Measurements from ENCODE around the gene NCL. TPM values are rescaled to one million over a fixed set of nuclear protein-coding genes. Genes with fewer than 3 reads are reported as not detected.

The NCL gene
- total RNA-seq, 1 donor from 2014 or later = 354 TPM

DNA sequence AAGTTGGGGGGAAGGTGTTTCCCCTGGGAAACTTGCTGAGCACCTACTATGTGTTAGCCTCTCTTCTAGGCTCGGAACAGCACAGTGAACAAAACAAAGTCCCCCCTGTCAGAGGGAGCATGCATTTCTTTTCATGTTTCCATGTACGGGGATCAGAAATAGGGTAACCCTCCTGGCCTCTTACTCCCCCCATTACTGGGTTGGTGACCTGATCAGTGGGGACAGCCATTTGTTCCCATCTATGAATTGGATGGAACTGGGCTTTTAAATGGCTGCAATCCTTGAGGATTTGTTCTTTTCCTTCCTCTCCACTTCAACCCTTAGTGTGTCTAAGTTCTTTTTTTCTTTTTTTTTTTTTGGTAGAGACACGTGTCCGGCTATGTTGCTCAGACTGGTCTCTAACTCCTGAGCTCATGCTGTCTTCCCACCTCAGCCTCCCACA lies 13.7 kb downstream of the NCL start:
- H3K79me2 ChIP-seq (ENCODE audit: low read depth) = no peaks in the 10 kb centered on the region
- H3K27ac Mint-ChIP-seq = no peak overlapping the region

DNA sequence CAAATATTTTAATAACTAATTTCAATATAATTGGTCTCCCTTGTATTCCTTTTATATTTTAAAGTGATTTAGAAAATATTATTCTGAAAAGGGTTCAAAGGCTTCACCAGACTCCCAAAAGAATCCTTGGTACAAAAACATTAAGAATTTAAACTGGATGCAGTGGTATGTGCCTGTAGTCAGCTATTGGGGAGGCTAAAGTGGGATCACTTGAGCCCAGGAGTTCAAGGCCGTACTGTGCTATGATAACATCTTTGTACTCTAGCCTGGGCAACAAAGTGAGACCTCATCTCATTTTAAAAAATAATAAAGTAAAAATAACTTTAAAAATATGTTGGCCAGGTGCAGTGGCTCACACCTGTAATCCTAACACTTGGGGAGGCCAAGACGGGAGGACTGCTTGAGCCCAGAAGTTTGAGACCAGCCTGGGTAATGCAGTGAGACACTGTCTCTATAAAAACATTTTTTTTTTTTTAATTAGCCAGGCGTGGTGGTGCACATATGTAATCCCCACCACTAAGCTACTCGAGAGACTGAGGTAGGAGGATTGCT lies 14.7 kb downstream of the NCL start:
- no peak overlapping the region for H2AFZ ChIP-seq (replicated peaks)
- no peak overlapping the region for H3K4me3 Mint-ChIP-seq
- no peak overlapping the region for H3K27ac Mint-ChIP-seq
- H3K9ac ChIP-seq = no peak overlapping the region
- H3F3A ChIP-seq (ENCODE audit: low read depth) = peaks cover 32% of the 10 kb centered on the region
- no peaks in the 10 kb centered on the region for H3K27me3 ChIP-seq
- peaks cover 11% of the 10 kb centered on the region for H3K27me3 Mint-ChIP-seq (ENCODE audit: insufficient read depth, low read depth)
- H3K36me3 Mint-ChIP-seq = peaks cover 14% of the 10 kb centered on the region
- no peak overlapping the region for H3K4me3 ChIP-seq
- peaks cover 29% of the 10 kb centered on the region for H3K4me1 Mint-ChIP-seq
- H3K36me3 ChIP-seq = no peaks in the 10 kb centered on the region
- H3K4me2 ChIP-seq = no peak overlapping the region
- H3K9me3 ChIP-seq (ENCODE audit: low read depth) = no peaks in the 10 kb centered on the region
- no peak for TF ChIP-seq CTCF (IDR thresholded peaks at IDR 0.05)
- H3K9me3 Mint-ChIP-seq = no peaks in the 10 kb centered on the region
- H3K27ac ChIP-seq = no peak overlapping the region
- no peak for DNase-seq (ENCODE audit: low spot score)
- no peaks in the 10 kb centered on the region for H3K79me2 ChIP-seq (ENCODE audit: low read depth)
- H4K20me1 ChIP-seq (ENCODE audit: low read depth) = peaks cover 18% of the 10 kb centered on the region
- H3K4me1 ChIP-seq = peaks cover 8% of the 10 kb centered on the region

More for the DNA sequence above, 13.7 kb downstream of the NCL start:
- Mint-ChIP-seq H3K4me3 (no peak overlapping the region), H3K27me3 (ENCODE audit: insufficient read depth, low read depth) (peaks cover 11% of the 10 kb centered on the region), H3K9me3 (no peaks in the 10 kb centered on the region), H3K36me3 (peaks cover 21% of the 10 kb centered on the region), H3K4me1 (peaks cover 31% of the 10 kb centered on the region)
- H3F3A ChIP-seq (ENCODE audit: low read depth) = peaks cover 42% of the 10 kb centered on the region
- H3K4me3 ChIP-seq = no peak overlapping the region
- no peak overlapping the region for H3K9ac ChIP-seq
- peaks cover 3% of the 10 kb centered on the region for H3K36me3 ChIP-seq
- H3K9me3 ChIP-seq (ENCODE audit: low read depth) = no peaks in the 10 kb centered on the region
- peaks cover 24% of the 10 kb centered on the region for H4K20me1 ChIP-seq (ENCODE audit: low read depth)
- no peak overlapping the region for H2AFZ ChIP-seq (replicated peaks)
- no peak for DNase-seq (ENCODE audit: low spot score)
- H3K4me2 ChIP-seq = no peak overlapping the region
- H3K4me1 ChIP-seq = peaks cover 8% of the 10 kb centered on the region
- TF ChIP-seq CTCF (IDR thresholded peaks at IDR 0.05) (no peak), EZH2phosphoT487 (IDR thresholded peaks at IDR 0.05) (no peak), EZH2 (IDR thresholded peaks at IDR 0.05) (no peak)
- H3K27me3 ChIP-seq = no peaks in the 10 kb centered on the region
- no peak overlapping the region for H3K27ac ChIP-seq

GRCh38 chr2:231436957-231437356 lies 27.3 kb downstream of the NCL start:
- no peaks in the 10 kb centered on the region for H3K27me3 Mint-ChIP-seq (ENCODE audit: insufficient read depth, low read depth)
- no peak for DNase-seq (ENCODE audit: low spot score)
- Histone ChIP-seq H3K27ac (no peak overlapping the region), H3K4me1 (no peaks in the 10 kb centered on the region), H3K9me3 (ENCODE audit: low read depth) (no peaks in the 10 kb centered on the region), H2AFZ (replicated peaks) (no peak overlapping the region), H3K4me3 (no peak overlapping the region), H3F3A (ENCODE audit: low read depth) (no peaks in the 10 kb centered on the region), H3K79me2 (ENCODE audit: low read depth) (no peaks in the 10 kb centered on the region), H4K20me1 (ENCODE audit: low read depth) (no peaks in the 10 kb centered on the region), H3K4me2 (no peak overlapping the region), H3K36me3 (no peaks in the 10 kb centered on the region), H3K27me3 (no peaks in the 10 kb centered on the region), H3K9ac (no peak overlapping the region)
- no peaks in the 10 kb centered on the region for H3K4me1 Mint-ChIP-seq
- H3K9me3 Mint-ChIP-seq = no peaks in the 10 kb centered on the region
- TF ChIP-seq EZH2 (IDR thresholded peaks at IDR 0.05) = no peak
- no peak for TF ChIP-seq EZH2phosphoT487 (IDR thresholded peaks at IDR 0.05)
- TF ChIP-seq CTCF (IDR thresholded peaks at IDR 0.05) = no peak
- no peak overlapping the region for H3K4me3 Mint-ChIP-seq
- H3K27ac Mint-ChIP-seq = no peak overlapping the region
- H3K36me3 Mint-ChIP-seq = no peaks in the 10 kb centered on the region

Data from neural progenitor cell (in vitro differentiated cells).